GM12873 (cell line): Measurements from ENCODE around the gene STARD7.

Experiments used
- CTCF ChIP-seq: IDR thresholded peaks from 2 replicates; pipeline ENCODE4 v1.5.1; 2012; ENCODE audit warnings: low read depth, mild to moderate bottlenecking, moderate library complexity, low read length, control low read depth; ENCODE audit not compliant: insufficient read depth; ENCODE audit errors: missing control alignments

STARD7 gene

GRCh38 chr2:96249654-96250053 is 41.0 kb upstream of the STARD7 start:
- no peak for TF ChIP-seq CTCF

GRCh38 chr2:96248624-96249023 is 40.0 kb upstream of the STARD7 start:
- no peak for TF ChIP-seq CTCF

- TF ChIP-seq CTCF = no peak
These were observed 39.3 kb upstream of the STARD7 start for GRCh38 chr2:96247896-96248295.

GRCh38 chr2:96247009-96247408 is 38.4 kb upstream of the STARD7 start:
- no peak for TF ChIP-seq CTCF

GRCh38 chr2:96245609-96246390 is 37.2 kb upstream of the STARD7 start:
- no peak for TF ChIP-seq CTCF

GRCh38 chr2:96243843-96244242 is 35.2 kb upstream of the STARD7 start:
- TF ChIP-seq CTCF = no peak

GRCh38 chr2:96241900-96242611 is 33.4 kb upstream of the STARD7 start:
- TF ChIP-seq CTCF = no peak
